ENCODE results near the gene TWIST2.

Gene TWIST2

GRCh38 chr2:238835726-238836301 lies 12.1 kb upstream of the TWIST2 start:
- Histone ChIP-seq H3K4me1 (ENCODE audit: control insufficient read depth, insufficient read depth, low read length) (no peaks in the 10 kb centered on the region), H3K9ac (ENCODE audit: low read length) (no peak overlapping the region), H3K36me3 (ENCODE audit: control insufficient read depth, insufficient read depth, low read length) (no peaks in the 10 kb centered on the region), H3K9me3 (ENCODE audit: control insufficient read depth, insufficient read depth, low read depth, low read length) (peaks cover 9% of the 10 kb centered on the region; the same call in 1 of the 2 replicates), H3K4me3 (ENCODE audit: low read depth, low read length) (no peak overlapping the region), H3K27me3 (ENCODE audit: control insufficient read depth, insufficient read depth, low read length) (peaks cover 15% of the 10 kb centered on the region), H3K27ac (ENCODE audit: low read depth, low read length) (no peak overlapping the region)

- H3K27ac ChIP-seq (ENCODE audit: low read depth, low read length): no peak overlapping the region
- no peaks in the 10 kb centered on the region for H3K36me3 ChIP-seq (ENCODE audit: control insufficient read depth, insufficient read depth, low read length)
- H3K9ac ChIP-seq (ENCODE audit: low read length): no peak overlapping the region
- H3K4me3 ChIP-seq (ENCODE audit: low read depth, low read length): no peak overlapping the region
- peaks cover 9% of the 10 kb centered on the region; the same call in 1 of the 2 replicates for H3K9me3 ChIP-seq (ENCODE audit: control insufficient read depth, insufficient read depth, low read depth, low read length)
- H3K4me1 ChIP-seq (ENCODE audit: control insufficient read depth, insufficient read depth, low read length): no peaks in the 10 kb centered on the region
- H3K27me3 ChIP-seq (ENCODE audit: control insufficient read depth, insufficient read depth, low read length): peaks cover 6% of the 10 kb centered on the region
Observed at GRCh38 chr2:238838786-238839327, 9.0 kb upstream of the TWIST2 start.

GRCh38 chr2:238839428-238839827 lies 8.5 kb upstream of the TWIST2 start:
- no peaks in the 10 kb centered on the region for H3K4me1 ChIP-seq (ENCODE audit: control insufficient read depth, insufficient read depth, low read length)
- no peaks in the 10 kb centered on the region for H3K36me3 ChIP-seq (ENCODE audit: control insufficient read depth, insufficient read depth, low read length)
- no peak overlapping the region for H3K27ac ChIP-seq (ENCODE audit: low read depth, low read length)
- no peak overlapping the region for H3K4me3 ChIP-seq (ENCODE audit: low read depth, low read length)
- peaks cover 9% of the 10 kb centered on the region; the same call in 1 of the 2 replicates for H3K9me3 ChIP-seq (ENCODE audit: control insufficient read depth, insufficient read depth, low read depth, low read length)
- H3K27me3 ChIP-seq (ENCODE audit: control insufficient read depth, insufficient read depth, low read length): peaks cover 12% of the 10 kb centered on the region
- no peak overlapping the region for H3K9ac ChIP-seq (ENCODE audit: low read length)

GRCh38 chr2:238841542-238842164 lies 6.2 kb upstream of the TWIST2 start:
- peaks cover 9% of the 10 kb centered on the region; the same call in 1 of the 2 replicates for H3K9me3 ChIP-seq (ENCODE audit: control insufficient read depth, insufficient read depth, low read depth, low read length)
- no peak overlapping the region for H3K27ac ChIP-seq (ENCODE audit: low read depth, low read length)
- H3K4me1 ChIP-seq (ENCODE audit: control insufficient read depth, insufficient read depth, low read length): 0 out of 2 replicates have a peak, but pooled peaks cover 5% of the 10 kb centered on the region
- H3K4me3 ChIP-seq (ENCODE audit: low read depth, low read length): no peak overlapping the region
- no peaks in the 10 kb centered on the region for H3K36me3 ChIP-seq (ENCODE audit: control insufficient read depth, insufficient read depth, low read length)
- H3K27me3 ChIP-seq (ENCODE audit: control insufficient read depth, insufficient read depth, low read length): peaks cover 32% of the 10 kb centered on the region
- H3K9ac ChIP-seq (ENCODE audit: low read length): no peak overlapping the region

GRCh38 chr2:238843476-238843875 lies 4.4 kb upstream of the TWIST2 start:
- no peaks in the 10 kb centered on the region for H3K36me3 ChIP-seq (ENCODE audit: control insufficient read depth, insufficient read depth, low read length)
- no peak overlapping the region for H3K27ac ChIP-seq (ENCODE audit: low read depth, low read length)
- H3K9me3 ChIP-seq (ENCODE audit: control insufficient read depth, insufficient read depth, low read depth, low read length): peaks cover 9% of the 10 kb centered on the region; the same call in 1 of the 2 replicates
- H3K9ac ChIP-seq (ENCODE audit: low read length): no peak overlapping the region
- peaks cover 49% of the 10 kb centered on the region for H3K27me3 ChIP-seq (ENCODE audit: control insufficient read depth, insufficient read depth, low read length)
- 0 out of 2 replicates have a peak, but pooled peaks cover 8% of the 10 kb centered on the region for H3K4me1 ChIP-seq (ENCODE audit: control insufficient read depth, insufficient read depth, low read length)
- H3K4me3 ChIP-seq (ENCODE audit: low read depth, low read length): no peak overlapping the region

GRCh38 chr2:238845583-238846377 lies 2.1 kb upstream of the TWIST2 start:
- peak overlapping the region; percentile 62 for H3K4me3 ChIP-seq (ENCODE audit: low read depth, low read length)
- H3K27me3 ChIP-seq (ENCODE audit: control insufficient read depth, insufficient read depth, low read length): peaks cover 72% of the 10 kb centered on the region
- no peak overlapping the region for H3K27ac ChIP-seq (ENCODE audit: low read depth, low read length)
- H3K9me3 ChIP-seq (ENCODE audit: control insufficient read depth, insufficient read depth, low read depth, low read length): no peaks in the 10 kb centered on the region
- 0 out of 2 replicates have a peak, but pooled peaks cover 8% of the 10 kb centered on the region for H3K4me1 ChIP-seq (ENCODE audit: control insufficient read depth, insufficient read depth, low read length)
- H3K36me3 ChIP-seq (ENCODE audit: control insufficient read depth, insufficient read depth, low read length): no peaks in the 10 kb centered on the region
- H3K9ac ChIP-seq (ENCODE audit: low read length): no peak overlapping the region

GRCh38 chr2:238846378-238846627 lies 1.6 kb upstream of the TWIST2 start:
- Histone ChIP-seq H3K4me1 (ENCODE audit: control insufficient read depth, insufficient read depth, low read length) (0 out of 2 replicates have a peak, but pooled peaks cover 8% of the 10 kb centered on the region), H3K36me3 (ENCODE audit: control insufficient read depth, insufficient read depth, low read length) (no peaks in the 10 kb centered on the region), H3K4me3 (ENCODE audit: low read depth, low read length) (peak overlapping the region; percentile 62), H3K9me3 (ENCODE audit: control insufficient read depth, insufficient read depth, low read depth, low read length) (no peaks in the 10 kb centered on the region), H3K9ac (ENCODE audit: low read length) (no peak overlapping the region), H3K27ac (ENCODE audit: low read depth, low read length) (no peak overlapping the region), H3K27me3 (ENCODE audit: control insufficient read depth, insufficient read depth, low read length) (peaks cover 77% of the 10 kb centered on the region)

- no peaks in the 10 kb centered on the region for H3K36me3 ChIP-seq (ENCODE audit: control insufficient read depth, insufficient read depth, low read length)
- no peak overlapping the region for H3K27ac ChIP-seq (ENCODE audit: low read depth, low read length)
- H3K9me3 ChIP-seq (ENCODE audit: control insufficient read depth, insufficient read depth, low read depth, low read length): no peaks in the 10 kb centered on the region
- H3K9ac ChIP-seq (ENCODE audit: low read length): peak overlapping the region; percentile 49
- peaks cover 82% of the 10 kb centered on the region for H3K27me3 ChIP-seq (ENCODE audit: control insufficient read depth, insufficient read depth, low read length)
- H3K4me3 ChIP-seq (ENCODE audit: low read depth, low read length): peak overlapping the region; percentile 62
- H3K4me1 ChIP-seq (ENCODE audit: control insufficient read depth, insufficient read depth, low read length): 0 out of 2 replicates have a peak, but pooled peaks cover 8% of the 10 kb centered on the region
Observed at GRCh38 chr2:238846628-238847418, 1.1 kb upstream of the TWIST2 start.

GRCh38 chr2:238847419-238847801 lies 475 bp upstream of the TWIST2 start:
- Histone ChIP-seq H3K9me3 (ENCODE audit: control insufficient read depth, insufficient read depth, low read depth, low read length) (no peaks in the 10 kb centered on the region), H3K27ac (ENCODE audit: low read depth, low read length) (no peak overlapping the region), H3K36me3 (ENCODE audit: control insufficient read depth, insufficient read depth, low read length) (no peaks in the 10 kb centered on the region), H3K27me3 (ENCODE audit: control insufficient read depth, insufficient read depth, low read length) (peaks cover 82% of the 10 kb centered on the region), H3K4me3 (ENCODE audit: low read depth, low read length) (peak overlapping the region; percentile 62), H3K9ac (ENCODE audit: low read length) (peak overlapping the region; percentile 49), H3K4me1 (ENCODE audit: control insufficient read depth, insufficient read depth, low read length) (0 out of 2 replicates have a peak, but pooled peaks cover 8% of the 10 kb centered on the region)

GRCh38 chr2:238848691-238848975 lies 748 bp downstream of the TWIST2 start:
- Histone ChIP-seq H3K4me1 (ENCODE audit: control insufficient read depth, insufficient read depth, low read length) (0 out of 2 replicates have a peak, but pooled peaks cover 8% of the 10 kb centered on the region), H3K27me3 (ENCODE audit: control insufficient read depth, insufficient read depth, low read length) (peaks cover 78% of the 10 kb centered on the region), H3K36me3 (ENCODE audit: control insufficient read depth, insufficient read depth, low read length) (no peaks in the 10 kb centered on the region), H3K27ac (ENCODE audit: low read depth, low read length) (no peak overlapping the region), H3K4me3 (ENCODE audit: low read depth, low read length) (peak overlapping the region; percentile 62), H3K9me3 (ENCODE audit: control insufficient read depth, insufficient read depth, low read depth, low read length) (no peaks in the 10 kb centered on the region), H3K9ac (ENCODE audit: low read length) (peak overlapping the region; percentile 50)

Measured in HUES6 (cell line).